Breast epithelium (tissue), 4 donors: Measurements from ENCODE around the gene CEACAM5. TPM values are rescaled to one million over a fixed set of nuclear protein-coding genes. Genes with fewer than 3 reads are reported as not detected.

Experiments
- DNase-seq, 2 donors: peaks; one replicate each; pipeline ENCODE4 v3.0.0-alpha.2; 2019; ENCODE audit warnings: low spot score in 2 of 2
- H3K27ac ChIP-seq, 2 donors: fragments of 200-600 bp; sonication (generic) in 1 of 2; one replicate each; pipeline ENCODE4 v1.5.1; 2016 to 2019; ENCODE audit warnings: mild to moderate bottlenecking in 1 of 2
- H3K27me3 ChIP-seq, 2 donors: fragments of 200-600 bp; sonication (generic) in 1 of 2; one replicate each; pipeline versions ENCODE4 v1.5.1 to v1.6.0; 2017 to 2019; ENCODE audit warnings: control low read depth in 1 of 2, mild to moderate bottlenecking in 1 of 2
- H3K36me3 ChIP-seq: fragments of 200-600 bp; one replicate; pipeline ENCODE4 v1.5.1; 2019
- H3K4me1 ChIP-seq, 2 donors: fragments of 200-600 bp; sonication (generic); one replicate each; pipeline ENCODE4 v1.5.1; 2016 to 2019; ENCODE audit warnings: control low read depth in 1 of 2
- H3K4me3 ChIP-seq, 3 donors: fragments of 200-600 bp; sonication (generic); 1 replicate in 2 of 3; 2 replicates in 1 of 3; pipeline ENCODE4 v1.5.1; 2016 to 2019; ENCODE audit warnings: mild to moderate bottlenecking in 3 of 3, moderate library complexity in 2 of 3
- H3K9me3 ChIP-seq, 2 donors: fragments of 200-600 bp; sonication (generic) in 1 of 2; one replicate each; pipeline ENCODE4 v1.5.1; 2016 to 2019; ENCODE audit warnings: control low read depth in 1 of 2
- POLR2A ChIP-seq: fragments of 450-650 bp; IDR thresholded peaks from one replicate; pipeline ENCODE4 v1.6.1; 2016; ENCODE audit warnings: antibody characterized with exemption, mild to moderate bottlenecking, moderate library complexity
- POLR2AphosphoS5 ChIP-seq, 3 donors: sonication (generic); formaldehyde crosslinking; IDR thresholded peaks; one replicate each; pipeline ENCODE4 v1.6.1; 2017; ENCODE audit warnings: antibody characterized with exemption in 3 of 3
- intact Hi-C: fragments of 100-400 bp; cut with DNase I; formaldehyde crosslinking; loops from one replicate; pipeline ENCODE4 v1.15.1; 2023; ENCODE audit warnings: low total_unique reads
- total RNA-seq, 3 donors: library from RNA; depleted of rRNA; stranded (reverse); fragments of >200 nt; gene quantifications; one replicate each; pipeline ENCODE4 v1.1.0, GENCODE V29; 2016
- TF ChIP-seq, protein P1 (sequence below), 3 donors: fragments of 450-650 bp; IDR thresholded peaks; one replicate each; pipeline ENCODE4 v1.5.1; 2016 to 2017; ENCODE audit warnings: antibody characterized with exemption in 3 of 3, mild to moderate bottlenecking in 3 of 3, moderate library complexity in 3 of 3

The CEACAM5 gene
- total RNA-seq, 3 donors from 2014 or later = 27.2 TPM; not detected in 2

DNA sequence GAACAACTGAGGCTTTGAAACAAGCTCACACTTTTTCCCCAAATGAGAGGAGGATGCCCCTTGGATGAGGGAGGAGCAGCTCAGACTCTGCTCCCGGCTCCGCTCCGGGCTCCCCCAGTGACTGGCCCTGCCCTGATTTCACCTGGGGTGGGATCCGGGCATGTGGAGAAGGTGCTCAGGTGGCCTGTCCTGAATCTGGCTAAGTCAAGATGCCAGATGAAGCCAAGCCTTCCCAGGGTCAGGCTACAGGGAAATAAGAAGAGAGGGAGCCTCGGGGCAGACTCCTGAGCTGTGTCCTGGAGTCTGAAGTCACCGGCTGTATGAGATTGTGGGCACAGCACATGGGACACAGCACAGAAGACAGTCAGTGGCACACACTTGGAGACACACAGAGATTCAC, 10.3 kb downstream of the CEACAM5 start:
- no peaks in the 10 kb centered on the region for H3K4me1 ChIP-seq
- no peak overlapping the region for H3K4me3 ChIP-seq
- H3K9me3 ChIP-seq = no peaks in the 10 kb centered on the region
- DNase-seq = no peak
- H3K27me3 ChIP-seq = peaks cover 0 to 5% of the 10 kb centered on the region in 2 donors
- TF ChIP-seq, protein P1, sequence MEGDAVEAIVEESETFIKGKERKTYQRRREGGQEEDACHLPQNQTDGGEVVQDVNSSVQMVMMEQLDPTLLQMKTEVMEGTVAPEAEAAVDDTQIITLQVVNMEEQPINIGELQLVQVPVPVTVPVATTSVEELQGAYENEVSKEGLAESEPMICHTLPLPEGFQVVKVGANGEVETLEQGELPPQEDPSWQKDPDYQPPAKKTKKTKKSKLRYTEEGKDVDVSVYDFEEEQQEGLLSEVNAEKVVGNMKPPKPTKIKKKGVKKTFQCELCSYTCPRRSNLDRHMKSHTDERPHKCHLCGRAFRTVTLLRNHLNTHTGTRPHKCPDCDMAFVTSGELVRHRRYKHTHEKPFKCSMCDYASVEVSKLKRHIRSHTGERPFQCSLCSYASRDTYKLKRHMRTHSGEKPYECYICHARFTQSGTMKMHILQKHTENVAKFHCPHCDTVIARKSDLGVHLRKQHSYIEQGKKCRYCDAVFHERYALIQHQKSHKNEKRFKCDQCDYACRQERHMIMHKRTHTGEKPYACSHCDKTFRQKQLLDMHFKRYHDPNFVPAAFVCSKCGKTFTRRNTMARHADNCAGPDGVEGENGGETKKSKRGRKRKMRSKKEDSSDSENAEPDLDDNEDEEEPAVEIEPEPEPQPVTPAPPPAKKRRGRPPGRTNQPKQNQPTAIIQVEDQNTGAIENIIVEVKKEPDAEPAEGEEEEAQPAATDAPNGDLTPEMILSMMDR (IDR thresholded peaks at IDR 0.05) = no peak
- TF ChIP-seq POLR2AphosphoS5 (IDR thresholded peaks at IDR 0.05) = no peak
- no peak for TF ChIP-seq POLR2A
- no peak overlapping the region for H3K27ac ChIP-seq
- no peaks in the 10 kb centered on the region for H3K36me3 ChIP-seq
- intact Hi-C loops = no loop called here

DNA sequence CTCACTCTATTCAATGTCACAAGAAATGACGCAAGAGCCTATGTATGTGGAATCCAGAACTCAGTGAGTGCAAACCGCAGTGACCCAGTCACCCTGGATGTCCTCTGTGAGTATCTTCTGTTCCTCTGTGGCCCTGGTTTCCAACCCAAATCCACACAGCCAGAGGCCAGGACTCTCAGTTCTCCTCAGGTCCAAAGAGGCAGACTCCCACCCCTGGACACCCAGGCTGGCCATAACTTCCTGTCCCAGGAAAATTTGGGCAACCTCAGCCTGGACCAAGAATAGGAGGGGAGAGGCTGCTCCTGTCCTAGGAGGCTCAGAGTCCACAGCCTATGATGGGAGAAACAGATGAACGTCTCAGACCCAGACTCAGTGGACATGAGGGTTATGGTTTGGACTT, 11.7 kb downstream of the CEACAM5 start:
- Histone ChIP-seq H3K9me3 (no peaks in the 10 kb centered on the region), H3K4me1 (no peaks in the 10 kb centered on the region), H3K36me3 (no peaks in the 10 kb centered on the region), H3K27ac (no peak overlapping the region), H3K27me3 (peaks cover 0 to 5% of the 10 kb centered on the region in 2 donors), H3K4me3 (no peak overlapping the region)
- intact Hi-C loops = no loop called here
- TF ChIP-seq POLR2A (no peak), POLR2AphosphoS5 (IDR thresholded peaks at IDR 0.05) (no peak)
- TF ChIP-seq, protein P1 (IDR thresholded peaks at IDR 0.05) = no peak
- DNase-seq = no peak

DNA sequence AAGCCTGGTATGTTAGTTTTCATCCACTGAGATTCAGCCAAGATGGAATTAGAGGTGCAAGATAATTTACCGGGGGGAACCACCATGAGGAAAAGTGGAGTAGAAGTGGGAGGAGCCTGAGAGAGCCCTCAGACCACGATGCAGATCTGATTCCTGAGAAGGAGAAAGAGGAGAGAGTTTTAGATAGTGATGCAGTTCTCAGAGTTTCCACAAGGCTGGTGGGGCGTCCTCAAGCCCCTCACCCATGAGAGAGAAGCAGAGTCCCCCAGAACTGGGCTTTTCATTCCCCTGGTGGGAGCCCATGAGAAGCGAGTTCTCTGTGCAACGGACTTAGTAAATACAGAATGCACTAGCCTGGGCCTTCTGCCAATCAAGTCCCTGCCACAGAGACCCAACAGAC, 18.1 kb downstream of the CEACAM5 start:
- no peaks in the 10 kb centered on the region for H3K9me3 ChIP-seq
- H3K4me1 ChIP-seq = no peaks in the 10 kb centered on the region
- intact Hi-C loops = no loop called here
- H3K27ac ChIP-seq = no peak overlapping the region
- no peaks in the 10 kb centered on the region for H3K36me3 ChIP-seq
- TF ChIP-seq, protein P1 (IDR thresholded peaks at IDR 0.05) = no peak
- DNase-seq = no peak
- peaks cover 0 to 16% of the 10 kb centered on the region in 2 donors for H3K27me3 ChIP-seq
- H3K4me3 ChIP-seq = no peak overlapping the region

DNA sequence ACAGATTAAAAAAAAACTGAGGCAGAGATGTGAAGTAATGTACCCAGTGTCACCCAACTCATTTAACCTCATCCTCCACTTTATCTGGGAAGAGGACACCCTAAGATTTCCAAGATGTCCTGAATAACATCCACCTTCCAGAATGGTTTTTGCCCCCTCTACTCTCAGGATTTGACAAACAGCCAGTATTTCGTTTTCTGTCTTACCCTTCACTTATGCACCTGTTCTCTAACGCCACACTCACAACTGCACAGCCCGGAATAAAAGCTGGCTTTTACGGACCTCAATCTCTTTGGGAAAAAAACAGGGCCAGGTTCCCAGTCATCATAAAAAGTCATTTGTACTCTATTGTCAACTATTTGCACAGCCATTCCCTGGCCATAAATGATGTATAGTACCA, 25.7 kb downstream of the CEACAM5 start:
- TF ChIP-seq, protein P1 (IDR thresholded peaks at IDR 0.05) = no peak
- TF ChIP-seq POLR2A = no peak
- TF ChIP-seq POLR2AphosphoS5 (IDR thresholded peaks at IDR 0.05) = no peak

DNA sequence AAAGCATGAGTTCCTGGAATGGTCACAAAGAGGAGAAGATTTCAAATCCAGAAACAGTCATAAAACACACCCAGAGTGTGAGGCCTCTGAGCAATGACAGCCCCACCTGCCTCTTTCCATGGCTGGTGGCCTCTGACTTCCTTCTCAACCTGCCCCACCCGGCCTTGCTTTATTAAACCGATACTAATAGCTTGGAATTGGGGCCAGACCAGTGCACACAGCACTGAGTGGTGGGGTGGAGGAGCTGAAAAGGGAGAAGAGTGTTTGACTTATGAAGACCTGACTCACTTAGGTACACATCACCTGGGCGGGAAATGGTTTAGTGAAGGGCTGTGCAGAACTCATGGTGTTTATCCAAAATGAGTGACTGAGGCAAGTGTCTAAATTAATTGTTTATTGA, 26.2 kb downstream of the CEACAM5 start:
- no peaks in the 10 kb centered on the region for H3K4me1 ChIP-seq
- intact Hi-C loops = no loop called here

More for the DNA sequence above, 25.7 kb downstream of the CEACAM5 start:
- Histone ChIP-seq H3K9me3 (no peaks in the 10 kb centered on the region), H3K27ac (peak overlapping the region in 1 of 2 donors; percentile 55), H3K4me3 (no peak overlapping the region), H3K27me3 (peaks cover 0 to 4% of the 10 kb centered on the region in 2 donors), H3K4me1 (no peaks in the 10 kb centered on the region), H3K36me3 (no peaks in the 10 kb centered on the region)
- intact Hi-C loops = no loop called here
- DNase-seq = no peak

More for the DNA sequence above, 26.2 kb downstream of the CEACAM5 start:
- H3K4me3 ChIP-seq = no peak overlapping the region
- H3K36me3 ChIP-seq = no peaks in the 10 kb centered on the region
- H3K27me3 ChIP-seq = peaks cover 0 to 4% of the 10 kb centered on the region in 2 donors
- H3K27ac ChIP-seq = peak overlapping the region in 1 of 2 donors; percentile 55
- no peak for DNase-seq
- no peaks in the 10 kb centered on the region for H3K9me3 ChIP-seq
- TF ChIP-seq, protein P1 (IDR thresholded peaks at IDR 0.05) = no peak
- no peak for TF ChIP-seq POLR2AphosphoS5 (IDR thresholded peaks at IDR 0.05)
- TF ChIP-seq POLR2A = no peak
